ENCODE results near the gene COX6A2.
"Not testable (repeated sequence)": the region's sequence is repeated elsewhere in the genome, so short reads cannot be mapped to it uniquely, and the experiment has no call there.

Gene COX6A2

DNA sequence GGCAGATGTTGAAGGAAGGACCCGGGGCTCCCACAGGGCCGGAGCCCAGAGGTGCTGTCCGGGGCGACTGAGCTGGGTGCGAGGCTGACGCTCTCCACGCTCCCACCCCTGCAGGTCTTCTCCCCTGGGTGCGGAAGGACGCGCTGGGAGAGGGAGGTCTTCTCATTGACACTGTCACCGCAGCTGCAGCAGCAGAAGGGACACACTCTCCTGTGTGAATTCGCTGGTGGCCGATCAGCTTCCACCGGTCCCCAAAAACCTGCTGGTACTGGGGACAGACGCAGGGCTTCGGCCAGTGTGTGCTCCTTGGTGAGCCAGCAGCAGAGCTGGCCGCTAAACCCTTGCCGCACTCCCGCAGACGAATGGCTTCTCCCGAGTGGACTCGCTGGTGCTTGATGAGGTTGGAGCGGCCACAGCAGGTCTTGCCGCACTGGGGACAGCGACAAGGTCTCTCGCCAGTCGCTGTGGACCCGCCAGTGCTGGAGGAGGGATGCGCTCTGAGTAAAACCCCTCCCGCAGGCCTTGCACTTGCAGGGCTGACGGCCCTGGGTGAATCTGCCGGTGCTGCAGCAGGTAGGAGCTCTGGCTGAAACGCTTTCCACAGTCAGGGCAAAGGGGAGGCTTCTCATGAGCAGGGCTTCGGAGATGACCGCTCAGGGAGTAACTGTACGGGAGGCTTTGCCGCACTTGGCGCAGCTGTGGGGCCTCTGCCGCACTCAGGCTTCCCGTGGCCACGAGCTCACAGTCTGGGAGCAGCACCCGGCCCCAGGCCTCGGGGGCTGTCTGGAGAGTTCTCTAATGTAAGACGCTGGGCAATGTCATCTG is 8.3 kb upstream of the COX6A2 start:
- DNase-seq: no peak

DNA sequence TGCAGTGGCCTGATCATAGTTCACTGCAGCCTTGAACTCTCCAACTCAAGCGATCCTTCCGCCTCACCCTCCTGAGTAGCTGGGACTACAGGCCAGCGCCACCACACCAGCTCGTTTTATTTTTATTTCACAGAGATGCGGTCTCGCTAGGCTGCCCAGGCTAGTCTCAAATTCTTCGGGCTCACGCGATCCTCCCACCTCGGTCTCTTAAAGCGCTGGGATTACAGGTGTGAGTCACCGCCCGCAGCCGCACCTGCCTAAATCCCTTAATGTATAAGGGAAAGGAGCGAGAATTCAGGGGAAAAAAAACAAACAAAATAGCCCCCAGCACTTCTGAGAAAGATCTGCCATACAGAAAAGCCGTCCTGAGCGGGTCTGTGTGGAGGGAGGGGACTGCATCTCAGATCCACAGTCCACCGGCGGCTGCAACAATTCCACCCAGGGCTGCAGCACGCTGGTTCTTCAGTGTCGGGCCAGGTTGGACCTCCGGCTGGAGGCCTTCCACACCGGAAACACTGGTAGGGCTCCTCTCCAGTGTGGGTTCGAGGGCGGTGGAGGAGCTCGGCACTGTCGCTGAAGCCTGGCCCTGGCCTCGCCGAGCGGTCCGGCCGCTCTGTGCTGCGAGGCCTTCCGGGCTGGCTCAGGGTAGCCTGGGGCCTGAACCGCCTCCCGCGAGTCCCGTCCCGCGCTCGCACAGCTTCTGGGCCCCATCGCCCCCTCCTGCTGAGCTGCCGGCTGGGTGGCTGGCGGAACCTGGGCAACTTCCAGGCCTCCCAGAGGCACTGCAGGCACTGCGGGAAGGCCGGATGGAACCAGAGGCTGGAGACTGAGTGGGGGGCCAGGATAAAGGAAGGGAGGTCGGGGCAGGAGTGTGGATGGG is 7.4 kb upstream of the COX6A2 start:
- DNase-seq: no peak

DNA sequence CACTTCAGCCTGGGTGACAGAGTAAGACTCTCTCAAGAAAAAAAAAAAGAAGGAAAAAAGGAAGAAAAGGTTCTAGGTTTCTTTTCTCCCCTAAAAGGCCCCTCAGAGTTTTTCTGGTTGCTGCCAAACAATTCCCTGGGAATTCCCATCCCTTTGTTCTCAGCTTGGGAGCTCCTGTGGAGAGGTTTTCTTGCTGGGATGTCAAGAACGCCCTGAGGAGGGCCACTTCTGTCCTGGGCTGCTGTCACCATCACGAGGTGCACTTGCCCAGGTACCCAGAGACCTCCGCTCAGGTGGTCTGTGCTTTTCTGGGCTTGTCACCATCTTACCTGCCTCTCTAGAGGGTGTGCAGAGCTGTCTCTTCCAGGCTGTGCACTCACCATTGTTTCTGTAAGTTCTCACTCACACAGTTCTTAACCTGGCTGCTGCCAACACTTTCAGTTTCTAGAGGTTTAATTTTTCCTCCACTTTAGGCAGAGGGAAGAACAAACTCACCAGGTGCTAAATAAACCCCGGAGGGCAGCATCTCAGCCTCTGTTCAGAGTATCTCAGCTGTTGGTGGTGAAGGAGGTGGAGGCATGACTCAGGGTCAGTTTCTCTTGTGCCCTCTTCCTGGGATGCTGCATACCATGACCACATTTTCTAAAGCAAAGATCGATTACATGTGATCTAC is 2.4 kb upstream of the COX6A2 start:
- DNase-seq: no peak

- DNase-seq: no peak
These were observed 1.6 kb upstream of the COX6A2 start for GRCh38 chr16:31429796-31430195.

DNA sequence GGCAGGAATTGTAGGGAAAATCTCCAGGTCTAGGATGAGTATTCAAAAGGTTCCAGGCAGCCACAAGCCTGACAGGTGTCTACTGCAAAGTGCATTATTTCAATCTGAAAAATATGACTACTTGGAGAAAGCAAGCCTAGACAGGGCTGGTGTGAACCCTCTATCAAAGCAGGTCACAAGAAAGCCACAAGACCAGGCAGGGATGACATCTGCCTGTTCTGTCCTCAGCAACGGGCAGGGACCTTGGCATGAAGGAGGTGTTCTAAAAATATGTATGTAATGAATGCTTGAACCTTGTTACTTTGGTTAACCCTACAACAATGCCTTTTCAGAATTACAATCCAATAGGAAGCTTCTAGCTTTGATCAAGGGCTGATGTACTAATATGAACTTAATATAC is 1.2 kb upstream of the COX6A2 start:
- DNase-seq: no peak

DNA sequence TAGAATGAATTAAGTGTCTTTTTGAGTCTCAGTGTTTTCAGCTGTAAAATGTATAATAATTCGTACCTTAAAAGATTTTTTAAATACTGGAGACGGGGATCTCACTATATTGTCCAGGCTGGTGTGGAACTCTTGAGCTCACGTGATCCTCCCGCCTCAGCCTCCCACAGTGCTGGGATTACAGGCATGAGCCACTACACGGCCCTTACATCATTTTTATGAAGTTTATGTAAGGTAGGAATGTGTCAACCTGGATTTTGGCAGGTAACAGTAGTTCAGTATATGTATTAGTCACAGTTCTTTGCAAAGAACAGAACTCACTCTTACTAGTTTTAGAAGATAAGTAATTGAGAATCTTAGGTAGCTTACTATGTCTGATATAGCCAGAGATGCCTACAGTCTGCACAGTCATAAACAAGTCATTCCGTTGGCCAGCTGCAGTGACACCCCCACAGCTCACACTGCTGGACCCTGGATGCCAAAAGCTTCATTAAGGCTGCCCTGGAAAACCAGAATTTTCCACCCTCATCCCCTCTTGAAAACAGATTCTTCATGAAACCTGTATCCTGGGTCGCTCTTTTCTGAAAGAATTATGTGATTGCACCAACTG is 583 bp upstream of the COX6A2 start:
- no peak for DNase-seq

DNA sequence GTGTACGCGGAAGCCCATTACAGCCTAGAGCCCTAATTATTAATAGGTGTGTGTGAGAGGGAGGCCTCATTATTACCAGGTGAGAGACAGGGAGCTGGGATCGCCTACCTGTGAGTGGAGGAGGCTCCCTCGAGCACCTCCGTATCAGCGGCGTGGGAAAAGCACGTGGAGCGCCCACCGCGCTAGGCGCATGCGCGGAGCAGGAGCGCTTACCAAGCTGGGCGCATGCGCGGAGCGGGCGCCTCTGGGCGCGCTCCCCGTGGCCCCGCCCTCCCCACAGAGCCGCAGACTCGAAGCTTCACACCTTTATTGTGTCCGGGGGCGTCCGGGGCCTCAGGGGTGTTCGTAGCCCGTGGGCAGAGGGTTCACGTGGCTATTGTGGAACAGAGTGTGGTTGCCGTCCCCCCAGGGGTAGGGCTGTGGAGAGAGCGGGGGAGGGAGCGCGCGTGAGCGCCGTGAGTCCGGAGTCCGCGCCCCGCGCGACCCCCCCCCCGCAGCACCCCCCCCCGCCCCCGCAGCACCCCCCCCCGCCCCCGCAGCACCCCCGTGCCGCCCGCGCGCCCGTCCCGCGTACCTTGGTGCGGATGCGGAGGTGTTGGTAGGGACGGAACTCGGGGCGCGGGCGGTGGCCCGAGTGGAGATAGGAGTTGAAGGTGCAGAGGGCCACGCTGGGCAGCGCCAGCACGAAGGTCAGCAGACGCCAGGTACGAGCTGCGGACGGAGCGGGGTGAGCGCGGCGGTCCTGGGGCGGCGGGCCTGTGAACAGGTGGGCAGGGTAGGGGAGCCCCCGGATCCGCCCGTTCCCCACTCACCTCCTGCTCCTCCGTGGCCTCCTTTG is 500 bp downstream of the COX6A2 start:
- peak; percentile 14 for DNase-seq

GRCh38 chr16:31423801-31424200 is 4.4 kb downstream of the COX6A2 start:
- no peak for DNase-seq

- DNase-seq: no peak
These were observed 4.9 kb downstream of the COX6A2 start for GRCh38 chr16:31423241-31423640.

- DNase-seq: no peak
These were observed 6.6 kb downstream of the COX6A2 start for GRCh38 chr16:31421587-31421986.

DNA sequence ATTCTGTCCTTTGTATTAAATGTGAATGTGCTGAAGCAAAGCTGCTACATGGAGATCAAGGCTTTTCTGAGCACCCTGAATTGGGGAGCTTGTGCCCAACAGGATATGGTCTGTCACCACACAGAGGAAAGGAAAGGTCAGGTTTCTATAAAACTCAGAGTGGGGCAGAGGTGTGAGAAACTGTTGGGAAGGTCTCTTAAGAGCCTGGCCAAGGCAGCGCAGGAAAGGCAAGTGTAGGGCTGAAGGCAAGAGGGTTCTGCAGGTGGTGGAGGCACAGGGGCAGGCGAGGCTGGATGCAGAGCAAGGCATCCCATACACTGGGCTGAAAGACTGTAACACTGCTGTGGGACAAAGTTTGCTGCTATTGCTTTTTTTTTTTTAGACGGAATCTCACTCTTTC is 8.1 kb downstream of the COX6A2 start:
- DNase-seq: no peak

DNA sequence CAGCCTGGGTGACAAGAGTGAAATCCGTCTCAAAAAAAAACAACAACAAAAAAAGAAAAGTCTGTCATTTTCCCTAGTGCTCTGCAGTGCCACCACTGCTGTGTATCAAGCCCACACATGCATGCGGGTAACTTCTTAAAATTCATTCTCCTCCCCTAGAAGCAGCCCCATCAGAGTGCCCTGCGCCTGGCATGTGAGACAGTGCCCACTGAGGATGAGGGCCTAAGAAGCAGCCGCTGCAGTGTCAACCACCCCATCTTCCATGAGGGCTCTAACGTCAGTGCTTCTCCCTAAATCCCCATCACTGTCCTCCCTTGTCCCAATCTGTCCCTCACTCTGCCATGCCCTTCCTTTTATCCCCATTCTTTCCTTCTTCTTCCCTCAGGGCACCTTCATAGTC is 10.2 kb downstream of the COX6A2 start:
- DNase-seq: no peak

- not testable (repeated sequence) for DNase-seq
These were observed 11.1 kb downstream of the COX6A2 start for GRCh38 chr16:31417036-31417435.

DNA sequence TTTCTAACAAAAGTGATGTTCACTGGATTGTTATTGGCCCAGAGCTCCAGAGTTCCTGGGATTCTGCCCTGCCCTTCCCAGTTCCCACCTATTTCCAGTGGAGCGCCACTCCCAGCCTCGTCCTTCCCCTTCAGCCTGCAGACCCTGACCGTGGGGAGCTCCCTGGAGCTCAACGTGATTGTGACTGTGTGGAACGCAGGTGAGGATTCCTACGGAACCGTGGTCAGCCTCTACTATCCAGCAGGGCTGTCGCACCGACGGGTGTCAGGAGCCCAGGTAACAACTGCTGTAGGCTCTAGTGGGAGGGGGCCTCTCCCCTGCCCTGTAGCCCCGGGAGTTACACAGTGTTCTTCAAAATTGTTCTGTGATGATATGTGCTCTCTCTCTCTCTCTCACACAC is 11.8 kb downstream of the COX6A2 start:
- no peak for DNase-seq

DNA sequence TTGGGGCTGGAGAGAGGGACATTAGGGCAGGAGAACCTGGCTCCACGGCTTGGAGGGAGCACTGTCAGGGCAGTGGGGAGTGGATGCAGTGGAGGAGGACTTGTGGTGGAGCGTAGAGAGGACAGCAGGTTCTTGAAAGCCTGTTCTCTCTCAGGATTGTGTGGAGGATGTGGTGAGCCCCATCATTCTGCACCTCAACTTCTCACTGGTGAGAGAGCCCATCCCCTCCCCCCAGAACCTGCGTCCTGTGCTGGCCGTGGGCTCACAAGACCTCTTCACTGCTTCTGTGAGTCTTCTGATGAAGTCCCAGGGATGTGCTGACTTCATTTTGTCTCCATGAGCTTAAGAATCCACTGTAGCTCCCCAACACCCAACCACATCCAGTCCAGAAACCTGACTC is 13.5 kb downstream of the COX6A2 start:
- DNase-seq: no peak

GRCh38 chr16:31413943-31414342 is 14.2 kb downstream of the COX6A2 start:
- no peak for DNase-seq

DNA sequence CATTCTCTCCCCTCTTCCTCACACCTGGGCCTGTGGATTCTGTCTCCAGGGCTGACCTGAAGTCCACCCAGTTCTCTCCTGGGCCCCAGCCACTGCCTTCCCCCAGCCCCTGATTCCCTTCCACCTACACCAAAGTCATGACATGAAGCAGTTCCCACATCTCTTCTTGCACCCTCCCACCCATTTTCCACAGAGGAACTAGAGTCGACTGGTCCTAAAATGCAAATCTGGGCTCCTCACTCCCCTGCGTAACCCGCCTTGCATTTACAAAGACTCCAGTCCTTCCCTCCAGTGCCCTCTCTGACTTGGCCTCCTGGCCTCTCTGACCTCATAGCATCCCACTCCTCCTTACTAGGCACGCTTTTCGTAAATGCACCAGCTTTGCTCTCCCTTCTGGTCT is 14.8 kb downstream of the COX6A2 start:
- no peak for DNase-seq

- no peak for DNase-seq
These were observed 15.4 kb downstream of the COX6A2 start for GRCh38 chr16:31412750-31413149.

GRCh38 chr16:31411024-31411844 is 16.9 kb downstream of the COX6A2 start:
- no peak for DNase-seq

DNA sequence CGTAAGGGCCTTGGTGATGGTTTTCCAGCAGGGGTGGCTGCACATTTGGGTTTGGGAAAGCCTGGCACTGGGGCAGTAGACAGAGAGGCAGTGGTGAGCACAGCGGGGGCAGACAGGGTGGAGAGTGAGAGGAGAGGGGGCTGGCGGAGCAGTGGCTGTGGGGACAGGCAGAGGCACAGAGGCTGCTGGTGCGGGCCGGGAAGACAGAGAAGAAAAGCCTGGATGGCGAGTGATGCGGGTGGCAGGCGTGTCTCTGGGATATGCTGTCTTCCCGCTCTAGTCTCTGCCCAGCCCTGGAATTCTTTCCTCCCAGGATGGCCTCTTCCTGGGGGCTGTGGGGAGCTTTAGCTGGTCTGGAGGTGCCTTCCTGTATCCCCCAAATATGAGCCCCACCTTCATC is 18.1 kb downstream of the COX6A2 start:
- DNase-seq: no peak

- DNase-seq: no peak
These were observed 18.7 kb downstream of the COX6A2 start for GRCh38 chr16:31409433-31409832.

Measured in kidney glomerular epithelial cell (primary cell).